ENCODE data around the gene KDM5A.

The KDM5A gene

DNA sequence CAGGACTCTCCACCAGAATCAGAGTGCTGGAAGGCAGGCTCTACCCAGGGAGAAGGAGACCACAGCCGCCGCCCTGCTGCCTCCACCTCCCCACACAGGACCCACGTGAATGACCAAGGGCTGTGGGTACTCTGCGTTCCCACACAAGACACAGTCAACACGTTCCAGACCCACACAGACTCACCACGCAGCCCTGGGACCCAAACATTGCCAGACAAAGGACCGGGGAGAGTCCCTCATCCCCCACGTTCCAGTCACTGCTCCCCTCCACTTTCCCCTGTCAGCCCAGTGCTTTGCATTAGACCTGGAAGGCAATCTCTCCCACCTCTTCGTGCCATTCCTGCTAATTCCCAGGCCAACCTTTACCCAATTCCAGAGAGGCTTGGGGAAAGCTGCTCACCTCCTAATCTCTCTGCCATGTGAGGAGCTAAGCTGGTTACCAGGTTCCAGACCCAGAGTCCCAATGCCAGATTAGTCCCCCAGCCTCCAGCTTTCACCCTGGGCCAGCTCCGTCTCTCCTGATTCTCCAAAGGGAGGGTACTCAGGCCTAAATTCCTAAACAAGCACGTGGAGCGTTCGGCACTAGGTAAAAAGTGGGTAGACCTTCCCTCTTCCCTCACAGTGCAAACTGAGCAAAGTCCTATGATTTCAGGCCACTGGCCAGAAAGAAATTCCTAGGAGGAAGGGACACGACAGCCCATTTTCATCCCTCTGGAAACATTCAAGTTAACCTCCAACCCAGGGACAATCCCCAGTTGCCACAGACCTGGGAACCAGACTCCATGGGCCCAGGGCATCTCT lies 131.4 kb downstream of the KDM5A start:
- WGBS, 2 experiments (ENCODE audit: insufficient coverage in 2 of 2) = 83 to 90% methylated on average over 9 to 10 of the region's 14 CpGs

GRCh38 chr12:256958-257357 lies 132.2 kb downstream of the KDM5A start:
- H3K4me3 ChIP-seq (ENCODE audit: extremely low read depth, insufficient read depth, low read length, poor library complexity, severe bottlenecking) = no peak overlapping the region
- 100% methylated on average over 1 of the region's 3 CpGs; no CpG with 5 or more reads in 1 of the 2 experiments for WGBS, 2 experiments (ENCODE audit: insufficient coverage in 2 of 2)
- H3K9me3 ChIP-seq (ENCODE audit: control insufficient read depth, low read length) = no peaks in the 10 kb centered on the region
- H3K4me1 ChIP-seq (ENCODE audit: control insufficient read depth, insufficient read depth, low read length, poor library complexity, severe bottlenecking) = no peaks in the 10 kb centered on the region
- H3K36me3 ChIP-seq (ENCODE audit: control insufficient read depth, insufficient read depth, low read length) = no peaks in the 10 kb centered on the region
- H3K27ac ChIP-seq (ENCODE audit: low read depth, low read length, severe bottlenecking) = no peak overlapping the region

More for the DNA sequence above, 131.4 kb downstream of the KDM5A start:
- Histone ChIP-seq H3K9me3 (ENCODE audit: control insufficient read depth, low read length) (no peaks in the 10 kb centered on the region), H3K27ac (ENCODE audit: low read depth, low read length, severe bottlenecking) (no peak overlapping the region), H3K4me3 (ENCODE audit: extremely low read depth, insufficient read depth, low read length, poor library complexity, severe bottlenecking) (no peak overlapping the region), H3K36me3 (ENCODE audit: control insufficient read depth, insufficient read depth, low read length) (no peaks in the 10 kb centered on the region), H3K4me1 (ENCODE audit: control insufficient read depth, insufficient read depth, low read length, poor library complexity, severe bottlenecking) (peaks cover 5% of the 10 kb centered on the region)

- Histone ChIP-seq H3K4me3 (ENCODE audit: extremely low read depth, insufficient read depth, low read length, poor library complexity, severe bottlenecking) (no peak overlapping the region), H3K36me3 (ENCODE audit: control insufficient read depth, insufficient read depth, low read length) (no peaks in the 10 kb centered on the region), H3K27ac (ENCODE audit: low read depth, low read length, severe bottlenecking) (no peak overlapping the region), H3K4me1 (ENCODE audit: control insufficient read depth, insufficient read depth, low read length, poor library complexity, severe bottlenecking) (no peaks in the 10 kb centered on the region), H3K9me3 (ENCODE audit: control insufficient read depth, low read length) (no peaks in the 10 kb centered on the region)
- WGBS, 2 experiments (ENCODE audit: insufficient coverage in 2 of 2) = 94 to 98% methylated on average over 5 to 6 of the region's 6 CpGs
These were observed 132.9 kb downstream of the KDM5A start for GRCh38 chr12:256225-256624.

- H3K36me3 ChIP-seq (ENCODE audit: control insufficient read depth, insufficient read depth, low read length) = no peaks in the 10 kb centered on the region
- H3K4me3 ChIP-seq (ENCODE audit: extremely low read depth, insufficient read depth, low read length, poor library complexity, severe bottlenecking) = no peak overlapping the region
- H3K27ac ChIP-seq (ENCODE audit: low read depth, low read length, severe bottlenecking) = no peak overlapping the region
- no peaks in the 10 kb centered on the region for H3K9me3 ChIP-seq (ENCODE audit: control insufficient read depth, low read length)
- H3K4me1 ChIP-seq (ENCODE audit: control insufficient read depth, insufficient read depth, low read length, poor library complexity, severe bottlenecking) = no peaks in the 10 kb centered on the region
- WGBS, 2 experiments (ENCODE audit: insufficient coverage in 2 of 2) = 60 to 92% methylated on average over 1 to 6 of the region's 9 CpGs
These were observed 134.2 kb downstream of the KDM5A start for GRCh38 chr12:254912-255311.

- Histone ChIP-seq H3K36me3 (ENCODE audit: control insufficient read depth, insufficient read depth, low read length) (no peaks in the 10 kb centered on the region), H3K9me3 (ENCODE audit: control insufficient read depth, low read length) (no peaks in the 10 kb centered on the region), H3K27ac (ENCODE audit: low read depth, low read length, severe bottlenecking) (no peak overlapping the region), H3K4me3 (ENCODE audit: extremely low read depth, insufficient read depth, low read length, poor library complexity, severe bottlenecking) (no peak overlapping the region), H3K4me1 (ENCODE audit: control insufficient read depth, insufficient read depth, low read length, poor library complexity, severe bottlenecking) (no peaks in the 10 kb centered on the region)
- WGBS, 2 experiments (ENCODE audit: insufficient coverage in 2 of 2) = 77 to 78% methylated on average over 6 to 9 of the region's 10 CpGs
These were observed 135.1 kb downstream of the KDM5A start for GRCh38 chr12:254039-254438.

- 93 to 94% methylated on average over 11 to 12 of the region's 12 CpGs for WGBS, 2 experiments (ENCODE audit: insufficient coverage in 2 of 2)
- no peak overlapping the region for H3K27ac ChIP-seq (ENCODE audit: low read depth, low read length, severe bottlenecking)
- no peaks in the 10 kb centered on the region for H3K4me1 ChIP-seq (ENCODE audit: control insufficient read depth, insufficient read depth, low read length, poor library complexity, severe bottlenecking)
- no peak overlapping the region for H3K4me3 ChIP-seq (ENCODE audit: extremely low read depth, insufficient read depth, low read length, poor library complexity, severe bottlenecking)
- no peaks in the 10 kb centered on the region for H3K9me3 ChIP-seq (ENCODE audit: control insufficient read depth, low read length)
- H3K36me3 ChIP-seq (ENCODE audit: control insufficient read depth, insufficient read depth, low read length) = no peaks in the 10 kb centered on the region
These were observed 135.8 kb downstream of the KDM5A start for GRCh38 chr12:253116-253831.

- H3K4me3 ChIP-seq (ENCODE audit: extremely low read depth, insufficient read depth, low read length, poor library complexity, severe bottlenecking) = no peak overlapping the region
- no peaks in the 10 kb centered on the region for H3K4me1 ChIP-seq (ENCODE audit: control insufficient read depth, insufficient read depth, low read length, poor library complexity, severe bottlenecking)
- H3K36me3 ChIP-seq (ENCODE audit: control insufficient read depth, insufficient read depth, low read length) = no peaks in the 10 kb centered on the region
- no peaks in the 10 kb centered on the region for H3K9me3 ChIP-seq (ENCODE audit: control insufficient read depth, low read length)
- WGBS, 2 experiments (ENCODE audit: insufficient coverage in 2 of 2) = no CpG with 5 or more reads among the region's 5 CpGs
- no peak overlapping the region for H3K27ac ChIP-seq (ENCODE audit: low read depth, low read length, severe bottlenecking)
These were observed 136.5 kb downstream of the KDM5A start for GRCh38 chr12:252636-253035.

- no peaks in the 10 kb centered on the region for H3K36me3 ChIP-seq (ENCODE audit: control insufficient read depth, insufficient read depth, low read length)
- no peak overlapping the region for H3K27ac ChIP-seq (ENCODE audit: low read depth, low read length, severe bottlenecking)
- no peaks in the 10 kb centered on the region for H3K4me1 ChIP-seq (ENCODE audit: control insufficient read depth, insufficient read depth, low read length, poor library complexity, severe bottlenecking)
- WGBS, 2 experiments (ENCODE audit: insufficient coverage in 2 of 2) = no CpG with 5 or more reads among the region's 3 CpGs
- H3K4me3 ChIP-seq (ENCODE audit: extremely low read depth, insufficient read depth, low read length, poor library complexity, severe bottlenecking) = no peak overlapping the region
- H3K9me3 ChIP-seq (ENCODE audit: control insufficient read depth, low read length) = peaks cover 6% of the 10 kb centered on the region
These were observed 141.8 kb downstream of the KDM5A start for GRCh38 chr12:247271-247670.

GRCh38 chr12:243381-243780 lies 145.7 kb downstream of the KDM5A start:
- 89 to 92% methylated on average over 3 to 4 of the region's 4 CpGs for WGBS, 2 experiments (ENCODE audit: insufficient coverage in 2 of 2)
- Histone ChIP-seq H3K27ac (ENCODE audit: low read depth, low read length, severe bottlenecking) (no peak overlapping the region), H3K4me1 (ENCODE audit: control insufficient read depth, insufficient read depth, low read length, poor library complexity, severe bottlenecking) (no peaks in the 10 kb centered on the region), H3K36me3 (ENCODE audit: control insufficient read depth, insufficient read depth, low read length) (no peaks in the 10 kb centered on the region), H3K9me3 (ENCODE audit: control insufficient read depth, low read length) (peaks cover 6% of the 10 kb centered on the region), H3K4me3 (ENCODE audit: extremely low read depth, insufficient read depth, low read length, poor library complexity, severe bottlenecking) (no peak overlapping the region)

DNA sequence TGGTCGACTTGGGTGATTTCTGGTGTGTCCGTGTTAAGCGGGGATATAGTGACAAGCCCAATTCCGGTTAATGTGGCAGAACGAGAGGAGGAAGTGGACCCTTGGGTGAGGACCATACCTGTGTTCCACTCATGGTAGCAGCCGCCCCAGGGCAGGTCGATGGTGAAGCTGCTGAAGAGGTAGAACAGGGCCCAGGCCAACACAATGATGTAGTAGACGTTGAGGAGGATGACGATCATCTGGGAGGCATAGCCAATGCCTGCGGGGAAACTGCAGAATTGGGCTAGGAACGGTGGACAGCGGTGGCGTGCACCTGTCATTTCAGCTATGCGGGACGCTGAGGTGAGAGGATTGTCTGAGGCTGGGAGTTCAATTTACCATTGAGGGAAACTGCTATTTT lies 146.6 kb downstream of the KDM5A start:
- WGBS, 2 experiments (ENCODE audit: insufficient coverage in 2 of 2) = 90 to 94% methylated on average over 13 of the region's 15 CpGs
- Histone ChIP-seq H3K9me3 (ENCODE audit: control insufficient read depth, low read length) (peaks cover 6% of the 10 kb centered on the region), H3K27ac (ENCODE audit: low read depth, low read length, severe bottlenecking) (no peak overlapping the region), H3K36me3 (ENCODE audit: control insufficient read depth, insufficient read depth, low read length) (no peaks in the 10 kb centered on the region), H3K4me1 (ENCODE audit: control insufficient read depth, insufficient read depth, low read length, poor library complexity, severe bottlenecking) (no peaks in the 10 kb centered on the region), H3K4me3 (ENCODE audit: extremely low read depth, insufficient read depth, low read length, poor library complexity, severe bottlenecking) (no peak overlapping the region)

- Histone ChIP-seq H3K9me3 (ENCODE audit: control insufficient read depth, low read length) (peaks cover 6% of the 10 kb centered on the region), H3K4me3 (ENCODE audit: extremely low read depth, insufficient read depth, low read length, poor library complexity, severe bottlenecking) (no peak overlapping the region), H3K27ac (ENCODE audit: low read depth, low read length, severe bottlenecking) (no peak overlapping the region), H3K4me1 (ENCODE audit: control insufficient read depth, insufficient read depth, low read length, poor library complexity, severe bottlenecking) (no peaks in the 10 kb centered on the region), H3K36me3 (ENCODE audit: control insufficient read depth, insufficient read depth, low read length) (no peaks in the 10 kb centered on the region)
- 84 to 96% methylated on average over 3 to 5 of the region's 9 CpGs for WGBS, 2 experiments (ENCODE audit: insufficient coverage in 2 of 2)
These were observed 147.9 kb downstream of the KDM5A start for GRCh38 chr12:241266-241665.
